Left renal cortex interstitium (tissue), 4 donors: ENCODE measurements around the gene KAZN. TPM values are rescaled to one million over a fixed set of nuclear protein-coding genes. Genes with fewer than 3 reads are reported as not detected.

Experiments used
- DNase-seq, 4 donors: peaks; one replicate each; pipeline ENCODE4 v3.0.0-alpha.2; 2013; ENCODE audit warnings: low read depth in 4 of 4, low spot score in 2 of 4, missing footprints in 1 of 4
- polyA plus RNA-seq, 4 donors: library from polyadenylated mRNA; unstranded; fragments of 120-200 nt; gene quantifications; one replicate each; pipeline ENCODE4 v1.2.1, GENCODE V29; 2013; ENCODE audit not compliant: insufficient read length in 4 of 4

Gene KAZN
- polyA plus RNA-seq, 4 donors = 33.0 to 47.4 (median 37.7) TPM

DNA sequence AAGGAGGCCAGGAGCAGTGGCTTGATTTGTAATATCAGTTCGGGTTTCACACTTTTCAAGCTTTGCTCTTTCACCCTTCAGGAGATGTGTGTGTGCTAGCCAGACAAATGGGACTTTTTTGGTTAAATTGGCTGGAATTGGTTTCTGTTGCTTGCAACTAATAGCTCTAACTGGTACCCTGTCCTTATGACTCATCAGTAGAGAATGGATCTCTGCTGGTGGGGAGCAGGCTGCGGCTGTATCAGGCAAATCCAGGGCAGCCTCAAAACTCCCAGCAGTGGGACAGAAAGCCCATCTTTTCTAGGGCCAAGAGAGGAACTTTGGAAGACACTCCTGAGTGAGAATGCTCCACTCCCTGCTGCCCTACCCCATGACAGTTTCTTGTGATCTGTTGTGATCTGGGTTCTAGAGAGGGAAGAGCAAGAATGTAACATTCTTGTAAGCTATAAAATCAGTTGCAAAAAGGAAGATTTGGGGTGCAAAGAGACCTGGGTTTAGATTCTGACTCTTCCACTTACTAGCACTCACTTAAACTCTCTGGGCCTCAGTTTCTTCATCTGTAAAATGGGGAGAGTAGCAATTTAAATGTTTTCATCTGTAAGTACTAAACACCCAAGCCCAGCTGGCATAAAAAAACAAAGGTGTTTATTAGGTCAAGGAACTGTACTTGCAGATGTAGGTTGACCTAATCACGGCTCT lies 298.0 kb downstream of the KAZN start:
- no peak for DNase-seq

DNA sequence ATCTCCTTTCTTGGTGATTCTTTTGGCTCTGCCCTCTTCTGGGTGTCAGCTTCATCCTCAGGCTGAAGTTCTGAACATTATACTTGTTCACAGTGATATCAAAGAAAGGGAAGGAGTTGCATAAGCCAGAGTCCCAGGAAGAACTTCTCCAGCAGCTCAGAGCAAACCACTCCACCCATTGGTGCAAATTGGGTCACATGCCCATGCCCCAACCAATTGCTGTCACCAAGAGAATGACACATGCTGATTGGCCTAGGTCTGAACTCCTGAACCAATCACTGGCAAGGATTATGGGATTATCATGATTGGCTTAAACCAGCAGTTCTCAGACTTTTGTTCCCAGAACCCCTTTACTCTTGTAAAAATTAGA lies 298.6 kb downstream of the KAZN start:
- no peak for DNase-seq

DNA sequence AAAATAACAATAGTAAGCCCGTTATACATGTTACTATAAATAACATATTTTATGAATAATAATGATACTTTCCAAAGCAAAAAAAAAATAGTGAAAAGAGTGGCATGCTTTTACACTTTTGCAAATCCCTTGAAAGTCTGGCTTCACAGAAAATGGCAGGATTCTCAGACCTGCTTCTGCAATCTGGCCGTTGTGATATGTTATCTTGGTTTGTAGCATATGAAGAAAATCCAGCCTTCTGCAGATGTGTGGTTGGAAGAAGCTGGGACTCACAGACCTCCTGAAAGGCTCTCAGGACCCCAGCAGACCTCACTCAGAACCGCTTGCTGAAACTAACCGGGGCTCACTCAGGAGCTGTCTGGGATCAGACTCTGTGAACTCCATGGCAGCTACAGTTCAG lies 299.1 kb downstream of the KAZN start:
- no peak for DNase-seq

DNA sequence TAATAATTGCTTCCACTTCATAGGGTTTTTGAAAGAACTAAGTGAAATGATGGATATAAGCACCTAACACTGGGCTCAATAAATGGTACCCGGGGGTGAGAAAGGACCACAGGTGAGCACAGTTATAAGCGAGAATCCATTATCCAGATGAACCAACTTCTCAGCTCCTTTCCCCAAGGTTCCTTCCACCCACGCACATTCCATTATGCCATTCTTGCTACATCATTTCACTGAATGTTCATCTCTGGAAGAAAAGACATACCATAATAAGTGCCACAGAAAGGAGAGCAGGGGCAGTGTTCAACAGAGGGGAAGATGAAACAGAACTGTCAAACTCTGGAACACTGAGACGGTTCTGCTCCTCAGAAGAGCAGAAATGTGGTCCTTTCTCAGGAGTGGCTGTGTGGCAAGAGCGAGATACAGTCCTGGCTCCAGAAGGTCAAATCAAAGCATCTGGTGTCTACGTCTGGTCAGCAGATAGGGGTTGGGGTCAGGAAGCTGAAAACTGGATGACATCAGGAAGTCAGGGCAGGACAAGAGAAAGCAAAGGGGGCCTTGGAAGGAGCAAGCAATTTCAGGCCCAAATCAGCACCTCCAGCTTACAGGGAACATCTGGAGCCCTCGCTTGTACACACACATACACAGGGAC lies 299.6 kb downstream of the KAZN start:
- DNase-seq = no peak

DNA sequence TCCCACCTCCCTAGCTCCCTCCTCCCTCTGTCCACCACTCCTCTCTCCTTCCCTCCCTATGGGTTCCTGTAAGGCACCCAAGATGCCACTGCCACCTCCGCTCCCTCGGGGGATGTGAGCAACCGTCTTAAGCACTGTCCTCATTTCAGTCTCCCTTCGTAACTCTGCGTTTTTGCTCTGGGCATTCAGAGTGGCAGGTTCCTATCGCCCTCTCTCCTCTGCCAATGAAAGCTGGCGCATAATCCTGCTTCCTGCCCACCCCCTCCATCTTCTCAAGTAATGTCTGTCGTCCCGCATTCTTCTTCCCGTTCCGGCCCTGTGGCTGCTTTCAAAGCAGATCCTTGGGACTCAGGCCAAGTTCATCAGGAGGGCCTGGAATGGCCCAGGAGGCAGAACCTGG lies 301.2 kb downstream of the KAZN start:
- DNase-seq = no peak

DNA sequence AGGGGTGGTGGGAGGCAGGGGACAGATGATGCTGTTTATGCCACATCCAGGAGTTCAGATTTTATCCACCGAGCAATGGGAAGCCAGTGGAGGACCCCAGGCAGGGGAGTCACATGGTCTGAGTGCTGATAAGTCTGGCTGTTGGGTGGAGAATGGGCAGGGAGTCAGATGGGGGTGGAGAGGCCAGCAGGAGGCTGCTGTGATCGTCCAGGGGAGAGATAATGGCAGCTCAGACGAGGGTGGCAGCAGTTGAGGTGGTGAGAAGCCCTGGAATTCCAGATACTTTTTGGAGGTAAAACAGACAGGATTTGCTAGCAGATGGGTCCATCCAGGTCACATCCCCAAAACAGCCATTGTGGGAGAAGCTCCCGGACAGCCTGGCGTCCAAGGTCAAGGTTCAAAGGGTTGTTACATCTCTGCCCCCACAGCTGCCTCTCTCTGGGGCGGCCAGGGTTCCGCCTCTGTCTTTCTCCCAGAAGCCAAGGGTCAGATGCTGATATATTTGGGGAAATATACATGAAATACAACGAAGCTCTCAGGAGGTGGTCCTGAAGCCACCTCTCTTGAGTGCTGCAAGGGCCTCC lies 303.0 kb downstream of the KAZN start:
- no peak for DNase-seq

DNA sequence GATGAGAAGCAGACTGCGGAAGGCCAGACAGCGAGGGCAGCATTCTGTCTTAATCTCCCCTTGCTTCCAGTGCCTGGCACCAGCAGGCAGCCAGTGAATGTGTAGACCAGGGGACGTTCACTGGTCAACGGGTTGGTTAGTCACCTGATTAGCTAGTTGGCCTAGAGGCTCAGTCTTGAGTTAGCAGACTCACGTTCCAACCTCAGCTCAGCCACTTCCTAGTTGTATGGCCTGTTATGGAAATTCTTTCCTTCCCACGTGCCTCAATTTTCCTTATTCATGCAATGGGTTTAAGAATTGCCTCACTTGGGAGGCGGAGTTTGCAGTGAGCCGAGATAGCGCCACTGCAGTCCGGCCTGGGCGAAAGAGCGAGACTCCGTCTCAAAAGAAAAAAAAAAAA lies 305.4 kb downstream of the KAZN start:
- DNase-seq = no peak

DNA sequence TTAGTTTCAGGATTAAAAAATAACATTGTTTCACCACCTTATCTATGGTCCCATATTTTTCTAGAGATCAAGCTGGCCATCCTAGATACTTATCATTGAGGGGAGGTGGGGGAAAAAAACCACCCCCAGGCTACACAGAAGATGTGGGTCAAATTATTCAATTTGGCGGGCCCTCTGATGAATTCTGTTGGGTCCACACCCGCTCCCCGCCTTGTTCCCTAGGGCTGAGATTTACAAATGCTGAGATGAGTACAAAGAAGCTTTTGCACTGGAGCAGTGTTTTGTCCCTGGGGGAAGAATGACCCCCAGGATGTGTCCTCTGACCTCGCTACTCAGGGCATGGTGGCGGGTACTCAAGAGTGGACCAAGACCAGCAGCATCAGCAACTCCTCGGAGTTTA lies 308.2 kb downstream of the KAZN start:
- no peak for DNase-seq

DNA sequence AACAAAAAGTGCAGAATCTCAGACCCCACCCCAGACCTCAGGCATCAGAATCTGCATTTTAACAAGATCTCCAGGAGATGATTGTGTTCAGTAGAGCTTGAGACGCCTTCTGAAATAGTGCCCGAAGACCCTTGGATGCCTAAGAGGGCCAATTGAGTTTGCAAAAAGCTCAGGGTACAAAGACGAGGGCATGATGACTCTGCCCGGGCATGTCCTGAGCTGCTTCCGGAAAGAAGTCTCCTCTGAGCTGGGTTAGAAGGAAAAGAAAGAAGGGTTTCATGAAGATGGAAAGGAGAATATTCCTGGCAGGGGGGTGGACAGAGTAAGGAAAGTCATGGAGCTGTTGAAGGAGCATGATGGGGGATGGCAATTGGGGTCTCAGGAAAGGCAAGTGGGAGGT lies 308.9 kb downstream of the KAZN start:
- DNase-seq = no peak

DNA sequence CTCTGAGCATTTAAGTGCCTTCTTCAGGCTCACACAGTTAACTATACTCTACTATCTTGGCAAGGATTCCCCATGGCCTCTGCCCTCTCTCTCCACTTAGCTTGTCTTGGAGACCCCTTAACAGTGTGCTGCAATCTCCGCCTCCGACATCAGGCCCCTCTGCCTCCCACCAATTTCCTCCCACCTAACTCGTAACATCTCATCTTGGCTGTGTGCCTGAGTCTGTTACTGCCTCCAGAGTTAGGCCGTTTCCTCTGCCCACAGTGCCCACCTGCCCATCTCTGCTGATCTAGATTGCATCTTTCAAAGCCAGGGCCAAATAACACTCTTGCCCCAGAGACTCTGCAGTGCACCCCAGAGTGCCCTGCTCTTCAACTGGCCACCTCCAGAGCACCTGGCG lies 310.8 kb downstream of the KAZN start:
- DNase-seq = no peak

DNA sequence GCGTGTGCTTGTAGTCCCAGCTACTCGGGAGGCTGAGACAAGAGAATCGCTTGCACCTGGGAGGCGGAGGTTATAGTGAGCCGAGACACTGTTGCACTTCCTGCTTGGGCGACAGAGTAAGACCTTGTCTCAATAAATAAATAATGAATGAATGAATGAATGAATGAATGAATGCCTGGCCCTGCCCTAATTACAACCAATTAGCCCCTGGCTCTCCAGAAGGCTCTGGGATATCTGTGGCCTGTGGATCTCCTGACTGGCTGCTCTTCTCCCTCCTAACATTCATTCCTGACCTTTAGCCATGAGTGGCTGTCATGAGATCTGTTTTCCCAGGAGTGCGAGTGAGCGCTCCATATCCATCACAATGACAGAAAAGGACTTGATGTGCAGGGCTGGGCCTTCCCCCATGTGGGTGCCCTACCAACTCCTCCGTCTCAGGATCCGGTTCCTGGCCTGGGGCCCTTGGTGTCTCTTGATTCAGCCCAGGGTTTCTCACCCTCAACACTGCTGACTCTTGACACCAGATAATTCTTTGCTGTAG lies 311.5 kb downstream of the KAZN start:
- no peak for DNase-seq

DNA sequence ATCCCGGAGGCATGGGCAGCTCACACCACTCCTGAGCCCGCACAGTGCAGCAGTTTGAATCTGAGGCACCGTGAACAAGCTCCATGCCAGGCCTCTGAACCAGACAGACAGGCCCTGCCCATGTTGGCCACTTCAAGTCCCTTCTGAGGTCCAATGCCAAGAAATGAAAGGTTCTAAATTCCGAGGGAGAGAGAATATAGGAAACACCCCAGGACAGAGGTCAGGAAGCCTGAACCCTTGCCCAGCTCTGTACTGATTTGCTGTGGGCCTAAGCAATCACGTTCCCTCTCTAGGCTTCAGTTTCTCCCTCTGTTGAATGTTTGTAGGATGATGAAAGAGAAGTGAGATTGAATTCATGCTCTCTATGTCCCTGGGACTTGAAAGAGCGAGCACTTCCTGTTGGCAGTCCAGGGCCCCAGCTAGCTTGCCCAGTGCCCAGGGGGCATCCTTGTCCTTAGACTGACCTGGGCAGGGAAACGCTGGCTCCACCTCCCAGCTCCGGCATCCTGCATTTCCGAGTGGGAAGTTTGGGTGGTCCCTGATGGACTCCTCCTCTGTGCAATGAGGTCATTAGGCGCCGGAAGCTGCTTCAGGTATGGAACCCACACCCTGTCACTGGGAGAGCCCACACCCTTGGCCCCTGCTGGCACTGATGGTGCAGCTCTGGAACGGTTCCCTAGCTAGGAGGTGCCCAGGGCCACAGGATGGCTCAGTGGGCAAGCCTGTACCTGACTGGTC lies 312.7 kb downstream of the KAZN start:
- no peak for DNase-seq

DNA sequence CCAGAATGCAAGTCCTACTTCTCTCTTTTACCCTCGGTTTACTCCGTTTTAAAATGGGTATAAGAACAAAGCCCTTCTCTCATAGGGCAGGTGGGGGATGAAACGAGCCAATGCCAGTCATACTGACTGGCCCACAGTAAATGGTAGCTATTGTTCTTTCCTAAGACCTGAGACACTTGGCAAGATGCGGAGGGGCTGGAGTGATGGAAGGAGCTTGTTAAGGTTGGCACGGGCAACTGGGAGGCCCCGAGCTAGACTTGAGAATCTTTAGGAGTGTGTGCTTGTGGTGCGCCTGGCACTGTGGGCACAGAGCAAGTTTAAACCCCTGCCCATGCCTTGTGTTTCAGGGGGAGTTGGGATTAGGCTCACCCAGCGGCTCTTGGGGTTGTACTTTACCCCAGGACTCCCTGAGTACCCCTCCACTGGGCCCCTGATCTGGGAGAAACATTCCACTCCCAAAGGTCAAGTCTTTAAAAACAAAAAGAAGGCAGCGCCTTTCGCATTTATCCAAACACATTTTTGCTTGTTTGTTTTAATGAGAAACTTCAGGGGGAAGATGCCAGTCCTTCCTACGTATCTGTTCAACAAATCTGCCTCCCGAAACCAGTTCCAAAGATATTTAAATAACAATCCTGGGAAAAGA lies 314.5 kb downstream of the KAZN start:
- DNase-seq = no peak

DNA sequence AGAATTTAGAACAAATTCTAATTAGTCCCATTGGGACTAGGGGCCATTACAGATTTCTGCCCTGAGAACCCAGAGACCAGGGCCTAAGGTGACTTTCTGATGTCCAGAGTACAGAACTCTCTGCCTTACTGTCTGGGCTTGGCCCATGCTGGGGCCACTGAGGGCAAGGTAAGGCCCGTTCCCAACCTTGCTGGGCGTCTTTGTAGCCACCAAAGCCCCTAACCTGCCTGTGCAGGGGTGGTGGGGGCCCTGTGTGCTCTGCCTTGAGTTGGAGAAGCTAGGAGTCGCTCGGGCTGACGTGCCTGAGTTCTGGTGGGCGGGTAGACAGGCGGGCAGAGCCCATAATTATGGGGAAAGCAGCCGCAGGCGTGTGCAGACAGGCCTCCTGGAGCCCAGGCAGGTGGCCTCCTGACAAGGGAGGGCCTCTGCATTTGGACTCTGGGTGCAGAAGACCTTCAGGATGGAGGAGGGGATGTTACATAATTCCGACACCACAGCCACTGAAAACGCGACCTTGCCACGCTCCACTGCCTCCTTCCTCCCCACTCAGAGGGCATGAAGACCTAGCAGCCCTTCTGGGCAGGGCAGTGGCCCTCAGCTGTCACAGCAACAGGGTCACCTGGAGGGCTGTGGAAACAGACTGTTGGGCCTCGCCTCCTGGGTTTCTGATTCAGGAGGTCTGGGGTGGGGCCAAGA lies 315.1 kb downstream of the KAZN start:
- no peak for DNase-seq

DNA sequence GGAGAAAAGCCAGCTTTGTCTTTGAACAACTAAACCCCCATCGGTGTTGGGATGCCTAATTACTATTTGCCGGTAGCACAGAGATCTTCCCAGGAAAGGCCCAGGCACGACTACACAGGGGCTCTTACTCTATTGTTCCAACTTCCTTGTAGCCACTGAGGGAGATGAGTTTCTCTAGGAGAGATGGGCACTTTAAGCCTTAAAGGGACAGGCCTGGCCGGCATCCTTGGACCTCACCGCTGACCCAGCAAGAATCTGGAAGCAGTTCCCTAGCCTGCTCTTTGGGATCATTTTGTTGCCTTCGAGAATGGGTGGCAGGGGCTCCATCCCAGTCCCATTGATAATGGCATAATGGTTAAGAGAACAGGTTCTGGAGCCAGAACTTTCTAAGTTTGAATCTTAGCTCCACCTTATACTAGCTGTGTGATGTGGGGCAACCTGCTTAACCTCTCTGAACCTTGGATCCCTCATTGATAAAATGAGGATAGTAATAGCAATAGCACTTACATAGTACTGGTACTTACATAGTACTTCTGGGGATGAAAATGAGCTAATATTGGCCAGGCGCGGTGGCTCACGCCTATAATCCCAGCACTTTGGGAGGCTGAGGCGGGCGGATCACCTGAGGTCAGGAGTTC lies 316.0 kb downstream of the KAZN start:
- DNase-seq = no peak

DNA sequence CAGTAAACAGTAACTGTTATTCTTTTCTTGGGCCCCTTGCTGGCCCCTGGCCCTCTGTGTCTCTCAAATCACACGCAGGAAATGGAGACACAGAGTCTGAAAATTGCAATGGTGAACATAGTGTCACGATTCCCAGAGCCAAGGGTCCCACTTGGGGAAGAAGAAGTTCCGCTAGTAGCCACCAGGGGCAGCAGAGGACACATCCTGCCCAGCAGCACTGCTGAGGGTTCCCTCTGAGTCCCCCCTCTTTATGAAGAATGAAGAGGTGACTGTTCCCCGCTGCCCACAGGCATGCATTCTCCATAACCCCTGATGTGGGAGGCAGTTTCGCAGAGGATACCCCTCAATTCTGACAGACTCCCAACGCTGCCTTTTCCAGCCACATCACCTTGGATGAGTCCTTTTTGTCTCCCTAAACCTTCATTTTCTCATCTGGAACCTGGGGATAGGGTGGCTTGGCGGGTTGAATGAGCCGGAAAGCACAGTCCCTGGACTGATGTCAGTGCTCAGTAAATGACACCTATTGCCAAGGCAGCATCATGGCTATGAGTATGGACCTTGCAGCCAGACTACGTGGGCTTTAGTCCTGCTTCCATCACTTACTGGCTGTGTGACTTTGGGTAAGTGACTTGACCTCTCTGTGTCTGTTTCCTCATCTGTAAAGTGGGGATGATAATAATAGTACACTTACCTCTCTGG lies 317.0 kb downstream of the KAZN start:
- DNase-seq = no peak

DNA sequence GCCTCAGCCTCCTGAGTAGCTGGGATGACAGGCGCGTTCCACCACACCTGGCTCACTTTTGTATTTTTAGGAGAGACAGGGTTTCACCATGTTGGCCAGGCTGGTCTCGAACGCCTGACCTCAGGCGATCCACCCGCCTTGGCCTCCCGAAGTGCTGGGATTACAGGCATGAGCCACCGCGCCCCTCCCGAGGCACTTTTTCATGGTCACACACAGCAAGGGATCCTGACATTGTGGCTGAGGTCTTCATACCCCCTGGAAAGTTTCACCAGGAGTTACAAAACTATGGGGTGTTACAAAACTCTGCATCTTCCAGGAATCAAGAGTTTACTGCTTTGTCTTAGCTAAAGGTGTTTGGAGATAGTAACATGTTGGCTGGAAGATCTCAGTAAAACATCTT lies 320.8 kb downstream of the KAZN start:
- no peak for DNase-seq

DNA sequence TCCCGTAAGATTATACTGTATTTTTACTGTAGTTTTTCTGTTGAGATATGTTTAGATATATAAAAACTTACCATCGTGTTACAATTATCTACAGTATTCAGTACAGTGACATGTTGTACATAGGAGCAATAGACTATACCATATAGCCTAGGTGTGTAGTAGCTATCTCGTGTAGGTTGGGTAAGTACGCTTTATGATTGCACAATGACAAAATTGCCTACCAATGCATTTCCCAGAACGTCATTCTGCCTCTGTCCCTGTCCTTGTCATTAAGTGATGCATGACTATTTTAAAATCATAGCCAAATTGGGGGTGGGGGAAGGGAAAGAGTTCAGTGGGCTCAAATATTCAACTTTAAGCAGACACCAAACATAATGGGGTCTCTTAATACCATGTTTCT lies 321.3 kb downstream of the KAZN start:
- DNase-seq = no peak

DNA sequence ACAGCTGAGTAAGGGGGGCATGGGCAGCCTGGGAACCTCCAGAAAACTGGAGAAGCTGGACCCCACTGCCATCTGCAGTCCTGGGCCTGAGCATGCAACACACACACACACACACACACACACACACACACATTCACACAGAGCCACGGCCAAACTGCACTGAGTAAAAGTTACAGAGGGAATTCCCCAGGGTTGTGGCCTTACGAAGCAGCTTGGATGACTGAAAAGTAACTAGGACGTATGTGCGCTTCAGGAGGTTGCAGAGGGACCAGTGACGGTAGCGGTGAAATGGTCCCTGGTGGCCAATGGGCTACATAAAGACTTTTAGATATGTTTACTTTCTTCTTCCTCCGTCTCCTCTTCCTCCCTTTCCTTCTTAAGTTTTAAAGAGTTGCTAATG lies 322.6 kb downstream of the KAZN start:
- no peak for DNase-seq
